Activated CD4-positive, alpha-beta T cell treated with anti-CD3 and anti-CD28 coated beads for 1 hour (primary cell): ENCODE measurements around the gene STK39.
"Not testable (repeated sequence)": the region's sequence is repeated elsewhere in the genome, so short reads cannot be mapped to it uniquely, and the experiment has no call there.

Experiments
- DNase-seq: peaks from one replicate; pipeline ENCODE4 v3.0.0-alpha.2; 2020

The STK39 gene

DNA sequence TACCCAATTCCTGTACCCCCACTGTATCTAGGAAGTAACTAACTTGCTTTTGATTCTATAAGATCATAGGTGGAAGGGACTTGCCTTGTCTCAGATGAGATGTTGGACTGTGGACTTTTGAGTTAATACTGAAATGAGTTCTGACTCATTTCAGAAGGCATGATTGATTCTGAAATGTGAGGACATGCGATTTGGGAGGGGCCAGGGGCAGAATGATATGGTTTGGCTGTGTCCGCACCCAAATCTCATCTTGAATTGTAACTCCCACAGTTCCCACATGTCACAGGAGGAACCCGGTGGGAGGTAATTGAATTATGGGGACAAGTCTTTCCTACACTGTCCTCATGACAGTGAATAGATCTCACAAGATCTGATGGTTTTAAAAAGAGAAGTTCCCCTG, 165.9 kb downstream of the STK39 start:
- DNase-seq: not testable (repeated sequence)

DNA sequence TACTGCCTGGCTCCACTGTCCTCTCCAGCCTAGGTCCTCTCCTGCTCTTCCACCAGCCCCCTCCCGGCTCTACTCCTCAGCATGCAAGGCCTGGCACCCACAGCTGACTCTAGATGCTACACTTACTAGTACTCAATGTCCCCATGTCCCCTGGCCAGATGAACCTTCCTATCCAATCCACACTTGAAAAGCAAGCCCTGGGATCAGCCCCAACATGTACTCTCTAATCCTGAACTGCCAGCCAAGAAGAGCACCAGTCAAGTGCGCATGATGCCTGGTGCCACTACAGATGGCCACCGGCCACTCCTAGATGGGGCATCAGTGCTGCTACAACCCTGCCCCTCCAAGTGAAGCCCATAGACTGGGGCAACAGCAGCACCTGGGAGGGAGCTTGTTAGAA, 168.2 kb downstream of the STK39 start:
- no peak for DNase-seq

DNA sequence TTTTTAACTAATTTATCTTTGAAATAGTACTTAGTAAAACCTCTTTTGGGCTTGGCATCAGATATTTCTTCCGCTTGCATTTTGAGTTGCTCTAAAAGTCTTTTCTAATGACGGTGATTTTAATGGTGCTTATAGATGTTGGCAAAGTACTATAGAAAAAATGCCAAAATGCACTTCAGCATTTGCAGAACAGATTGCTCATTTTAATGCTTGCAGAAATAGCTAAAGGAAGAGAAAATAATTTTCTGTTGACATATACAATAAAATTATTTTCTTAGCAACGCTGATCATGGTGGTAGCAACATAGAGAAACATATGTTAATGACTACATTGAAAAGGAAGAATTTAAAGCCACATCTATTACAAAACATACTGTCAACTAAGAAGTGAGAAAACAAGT, 170.7 kb downstream of the STK39 start:
- DNase-seq: no peak

DNA sequence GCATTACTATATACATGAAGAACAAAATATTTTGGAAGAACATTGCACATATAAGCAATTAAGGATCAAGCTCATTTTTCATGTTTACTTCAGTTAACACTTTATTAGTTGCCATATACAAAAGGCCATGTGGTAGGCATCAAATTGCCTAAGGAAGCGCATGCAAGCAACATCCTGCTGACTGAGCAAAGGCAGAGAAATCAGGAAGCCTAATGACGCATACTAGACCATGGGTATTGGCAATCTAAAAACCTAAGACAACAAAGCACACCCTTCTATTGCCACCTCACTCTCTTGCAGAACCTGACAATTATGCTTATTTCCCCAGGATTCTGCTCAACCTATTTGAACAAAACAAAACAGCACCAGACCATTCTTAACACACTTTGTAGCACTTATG, 171.9 kb downstream of the STK39 start:
- DNase-seq: no peak

DNA sequence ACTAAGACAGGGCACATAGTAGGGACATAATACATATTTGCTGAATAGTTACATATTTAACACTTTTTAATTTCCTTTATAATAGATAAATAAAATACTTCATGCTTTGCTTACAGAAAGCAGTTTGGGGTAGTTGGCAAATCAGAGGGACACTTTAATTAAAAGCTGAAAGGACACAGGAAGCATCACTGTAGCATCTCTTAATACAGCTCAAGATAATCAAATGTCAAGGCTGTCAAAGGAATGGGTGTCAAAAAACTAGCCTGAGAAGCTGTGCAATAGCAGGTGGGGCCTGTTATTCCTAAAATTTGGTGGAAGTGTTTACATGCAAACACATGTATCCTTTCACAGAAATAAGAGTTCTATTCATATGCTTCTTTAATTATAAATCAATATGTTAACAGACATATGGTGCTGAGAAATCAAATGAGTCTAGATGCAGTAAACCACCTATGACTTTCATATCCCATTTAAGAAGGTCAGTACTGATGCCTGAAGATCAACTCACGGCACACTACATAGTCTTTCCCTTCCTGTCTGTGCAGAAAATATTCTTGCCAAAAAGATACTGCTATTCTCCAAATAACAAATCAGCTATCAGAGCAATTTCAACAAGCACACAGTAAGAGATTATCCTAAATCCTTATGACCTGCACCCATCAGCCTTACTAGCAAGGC, 174.6 kb downstream of the STK39 start:
- DNase-seq: no peak

DNA sequence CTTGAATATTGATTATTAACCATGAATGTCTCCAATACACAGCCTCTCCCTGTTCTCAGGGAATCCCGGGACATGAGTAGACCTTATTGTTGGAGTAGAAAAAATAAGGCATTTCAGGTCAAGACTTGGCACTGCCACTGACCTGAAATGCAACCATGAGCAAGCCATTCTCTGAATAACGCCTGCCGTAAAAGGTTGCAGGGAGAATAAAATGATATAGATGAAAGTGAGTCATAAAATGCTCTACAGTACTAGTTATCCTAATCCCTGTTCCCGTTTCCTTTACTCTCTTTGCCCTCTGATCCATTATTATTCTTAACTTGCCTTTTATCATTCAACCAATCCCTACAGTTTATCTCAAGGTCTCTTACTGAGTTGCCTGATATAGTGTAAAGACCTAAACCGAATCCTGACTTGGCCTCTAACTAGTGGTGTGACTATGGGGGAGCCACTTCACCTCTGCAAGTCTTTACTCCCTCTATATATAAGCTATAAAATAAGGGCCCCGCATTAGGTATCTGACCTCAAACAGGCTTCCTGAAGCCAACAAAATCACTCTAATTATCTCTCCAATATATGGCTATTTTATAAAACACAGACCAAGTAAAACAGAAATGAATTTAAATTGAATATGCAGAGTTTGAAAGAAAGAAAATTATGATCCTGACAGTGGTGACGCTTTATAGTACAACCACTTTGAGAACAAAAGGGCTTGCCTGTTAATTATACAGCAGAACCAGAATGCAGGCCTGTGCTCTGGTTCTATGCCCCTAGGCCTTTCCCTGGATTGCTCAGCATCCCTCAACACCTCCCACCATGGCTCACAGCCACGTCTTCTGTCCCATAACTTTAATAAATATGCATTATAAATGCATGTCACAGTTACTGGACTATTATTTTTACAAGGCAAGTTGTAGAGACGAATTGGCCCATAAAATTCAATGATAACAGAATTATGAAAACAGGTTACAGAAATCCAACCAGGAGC, 183.1 kb downstream of the STK39 start:
- no peak for DNase-seq

DNA sequence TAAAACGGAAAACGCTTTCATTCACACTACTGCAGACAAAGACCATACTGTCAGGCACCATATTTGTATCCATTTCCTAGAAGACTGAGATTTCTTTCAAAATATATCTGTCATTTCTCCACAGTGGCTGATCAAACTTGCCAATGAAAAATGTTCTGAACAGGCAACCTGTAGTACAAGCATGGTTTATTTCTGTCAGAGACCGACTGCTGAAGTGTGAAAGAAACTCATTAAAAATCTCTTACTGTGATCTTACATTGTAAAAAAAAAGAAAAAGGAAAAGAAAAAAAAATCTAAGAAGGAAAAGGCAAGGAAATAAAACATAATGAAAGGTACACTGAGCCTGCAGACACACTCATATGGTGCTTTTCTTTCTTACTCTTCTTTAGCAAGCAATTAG, 184.5 kb downstream of the STK39 start:
- DNase-seq: no peak

DNA sequence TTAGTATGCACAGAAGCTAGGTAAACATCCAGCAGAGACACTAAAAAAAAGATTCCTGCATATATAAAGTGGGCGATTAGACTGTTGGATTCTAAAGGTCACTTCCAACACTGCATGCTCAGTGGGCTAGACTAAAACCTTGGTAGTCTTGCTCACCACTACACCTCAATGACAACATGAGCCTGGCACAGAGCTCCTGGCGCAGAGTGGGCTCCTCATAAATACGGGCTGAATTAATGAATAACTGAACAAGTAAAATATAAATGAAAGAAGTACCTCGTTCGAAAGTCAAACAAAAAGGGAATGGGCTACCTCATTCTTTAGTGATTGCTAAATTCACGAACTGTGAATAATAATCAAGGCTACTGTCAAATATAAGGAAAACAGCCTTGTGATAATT, 185.3 kb downstream of the STK39 start:
- DNase-seq: no peak

DNA sequence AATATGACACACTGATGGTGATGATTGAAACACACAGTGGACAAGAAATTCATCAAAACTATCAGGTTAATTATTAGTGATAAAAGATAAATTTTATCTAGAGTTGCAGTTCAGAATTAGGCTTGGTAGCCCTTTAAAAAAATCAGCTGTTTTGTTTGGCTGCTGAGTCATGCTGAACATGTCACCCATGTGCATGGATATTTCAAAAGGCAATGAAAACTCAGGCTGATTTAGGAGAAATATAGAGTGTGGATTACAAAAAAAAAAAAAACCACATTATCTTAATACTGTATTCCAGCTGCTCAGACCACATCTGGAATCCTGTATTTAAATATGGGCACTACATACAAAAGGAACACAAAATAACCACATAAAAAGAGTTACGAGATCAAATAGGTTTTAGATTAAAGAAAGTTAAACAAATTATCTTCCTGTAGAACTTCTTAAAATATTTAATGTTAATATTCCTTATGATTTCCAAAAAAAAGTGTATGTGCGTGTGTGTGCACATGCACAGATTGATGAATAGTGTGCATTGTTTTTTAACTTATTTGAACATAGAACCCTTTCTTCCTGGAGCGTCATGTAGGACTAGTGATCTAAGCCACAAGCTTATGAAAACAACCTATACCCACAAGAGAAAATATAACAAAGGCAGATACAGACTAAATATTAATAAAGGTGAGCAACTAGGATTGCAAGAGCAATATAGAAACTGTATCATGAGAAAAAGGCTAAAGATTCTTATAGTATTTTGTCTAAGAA, 186.2 kb downstream of the STK39 start:
- DNase-seq: no peak

DNA sequence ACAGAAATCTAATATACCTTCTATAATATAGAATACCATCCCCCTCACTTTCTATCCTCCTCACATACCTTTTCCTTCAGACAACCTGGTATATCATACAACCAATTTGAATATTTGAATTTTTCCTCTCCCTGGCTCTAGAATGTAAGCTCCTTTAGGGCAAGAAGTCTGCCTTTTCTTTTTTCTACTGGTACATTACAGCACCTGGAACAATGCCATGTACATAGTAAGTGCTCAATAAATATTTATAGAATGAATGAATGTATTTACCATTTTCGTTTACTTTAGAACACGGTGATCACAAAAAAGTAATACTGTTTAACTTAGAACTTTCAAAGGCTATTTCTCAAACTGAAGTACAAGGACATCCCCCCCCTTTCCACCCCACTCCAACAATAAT, 187.6 kb downstream of the STK39 start:
- no peak for DNase-seq

DNA sequence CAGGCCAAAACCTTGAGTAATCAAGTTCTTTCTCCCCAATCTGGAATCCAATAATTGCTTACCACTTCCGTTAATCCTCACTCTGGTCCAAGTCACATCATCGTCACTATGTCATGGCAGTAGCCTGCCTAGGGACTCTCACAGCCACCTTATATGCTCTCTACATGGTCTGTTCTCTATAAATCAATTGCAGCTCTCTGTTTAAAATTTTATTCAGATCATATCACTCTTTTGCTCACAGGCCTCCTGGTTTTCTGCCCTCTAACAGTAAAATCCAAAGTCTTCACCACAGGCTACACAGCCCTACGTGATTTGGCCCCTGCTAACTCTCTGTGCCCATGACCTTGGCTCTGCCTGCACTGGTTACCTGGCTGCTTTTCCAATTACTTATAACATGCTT, 188.7 kb downstream of the STK39 start:
- DNase-seq: no peak

DNA sequence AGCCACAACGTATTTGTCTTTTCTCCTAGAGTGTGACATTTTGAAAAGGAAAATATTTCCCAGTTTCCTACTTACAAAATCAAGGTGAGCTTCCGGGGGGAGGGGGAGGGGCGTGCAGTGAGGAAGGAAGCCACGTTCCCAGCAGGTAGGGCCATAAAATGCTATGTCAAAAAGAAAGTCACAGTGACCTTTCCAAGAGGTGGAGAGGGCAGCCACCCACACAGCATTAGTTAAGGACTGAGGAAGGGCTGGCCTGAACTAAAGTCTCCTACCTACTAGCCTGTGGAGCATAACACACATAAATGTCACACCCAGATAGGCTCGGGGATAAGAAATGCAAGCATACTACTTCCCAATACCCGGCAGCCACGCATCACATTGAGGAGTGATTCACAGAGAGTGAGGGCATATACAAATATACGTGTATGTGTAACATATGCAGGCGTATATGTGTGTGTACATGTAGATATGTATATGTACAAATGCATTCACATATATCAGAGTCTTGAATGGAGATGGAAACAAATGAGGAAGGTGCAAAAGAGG, 191.1 kb downstream of the STK39 start:
- no peak for DNase-seq

DNA sequence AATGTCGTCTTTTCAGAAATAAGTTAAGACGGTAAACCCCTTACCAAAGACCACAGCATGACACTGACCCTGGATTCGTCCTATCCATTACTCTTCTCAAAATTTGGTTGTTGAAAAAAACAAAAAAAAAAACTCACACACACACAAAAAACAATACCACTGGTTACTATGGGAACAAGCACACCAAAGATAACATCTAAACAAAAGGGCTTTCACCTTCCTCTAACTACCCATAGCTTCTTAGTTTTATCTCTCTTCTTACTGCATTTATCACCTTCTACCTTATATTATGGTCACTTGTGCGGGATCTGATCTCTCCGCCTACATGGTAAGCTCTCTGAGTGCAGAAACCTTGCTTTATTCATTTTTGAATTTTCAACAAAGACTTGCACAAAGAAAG, 192.7 kb downstream of the STK39 start:
- no peak for DNase-seq

DNA sequence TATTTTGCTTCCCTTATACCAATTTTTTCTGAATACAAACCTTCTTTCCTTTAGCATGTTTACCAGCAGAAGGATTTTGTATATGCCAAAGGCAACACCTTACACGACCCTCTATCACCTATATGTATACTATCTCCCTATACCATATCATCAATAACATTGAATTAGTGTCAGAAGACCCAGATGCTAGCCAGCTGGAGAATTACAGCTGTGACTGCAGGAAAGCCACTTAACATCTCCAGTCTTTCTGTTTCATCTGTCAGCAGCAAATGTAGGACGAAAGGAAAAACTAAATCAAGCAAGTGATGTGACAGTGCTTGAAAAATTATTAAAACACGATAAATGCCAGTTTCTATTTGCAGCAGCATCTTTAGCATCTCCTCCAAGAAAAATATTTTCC, 193.7 kb downstream of the STK39 start:
- DNase-seq: no peak

DNA sequence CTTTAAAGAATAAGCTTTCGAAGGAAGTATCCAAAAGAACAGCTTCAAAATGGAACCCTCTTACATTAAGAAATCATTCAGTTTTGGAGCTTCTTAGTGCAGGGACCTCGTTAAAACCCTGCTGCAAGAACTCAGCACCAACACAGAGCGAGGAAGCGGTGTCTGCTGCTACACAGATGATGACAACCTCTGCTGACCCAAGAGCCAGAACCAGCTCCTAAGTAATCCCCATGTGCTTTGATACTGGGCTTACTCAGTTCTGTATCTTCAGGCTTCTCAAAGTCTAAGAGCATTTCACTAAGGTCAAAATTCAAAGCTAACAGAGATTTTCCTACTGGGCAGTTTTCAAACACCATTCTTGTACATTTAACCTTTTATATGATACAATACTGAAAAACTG, 194.6 kb downstream of the STK39 start:
- no peak for DNase-seq

DNA sequence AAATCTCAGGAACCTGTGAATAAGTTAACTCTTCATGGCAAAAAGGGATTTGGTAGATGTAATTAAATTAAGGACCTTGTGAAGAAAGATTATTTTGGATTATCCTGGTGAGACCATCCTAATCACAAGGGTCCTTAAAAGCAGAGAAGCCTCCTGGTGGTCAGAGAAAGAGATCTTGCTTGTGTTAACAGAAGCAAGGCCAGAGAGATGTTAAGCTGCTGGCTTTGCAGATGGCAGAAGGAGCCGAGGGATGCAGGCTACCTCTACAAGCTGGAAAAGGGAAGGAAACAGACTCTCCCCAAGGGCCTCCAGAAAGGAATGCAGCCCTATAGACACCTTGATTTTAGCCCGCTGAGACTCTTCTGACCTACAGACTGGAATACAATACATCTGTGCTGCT, 197.0 kb downstream of the STK39 start:
- no peak for DNase-seq

DNA sequence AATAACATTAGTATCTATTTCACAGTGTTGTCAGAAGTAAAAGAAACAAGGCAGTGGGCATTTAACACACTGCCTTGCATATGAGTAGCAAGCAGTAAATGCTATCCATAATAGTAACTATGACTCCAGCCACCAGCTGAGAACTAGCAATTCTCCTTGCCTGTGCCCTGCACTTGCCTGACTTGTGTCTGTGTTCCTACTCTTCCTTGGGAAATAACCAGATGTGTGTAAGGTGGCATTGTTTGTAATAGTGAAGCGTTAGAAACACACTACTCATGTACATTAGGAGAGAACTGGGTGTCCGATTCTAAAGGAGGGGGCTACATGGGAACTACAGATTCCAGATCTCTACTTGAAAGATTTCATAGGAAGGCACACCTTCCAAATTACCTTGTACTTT, 197.8 kb downstream of the STK39 start:
- DNase-seq: no peak

DNA sequence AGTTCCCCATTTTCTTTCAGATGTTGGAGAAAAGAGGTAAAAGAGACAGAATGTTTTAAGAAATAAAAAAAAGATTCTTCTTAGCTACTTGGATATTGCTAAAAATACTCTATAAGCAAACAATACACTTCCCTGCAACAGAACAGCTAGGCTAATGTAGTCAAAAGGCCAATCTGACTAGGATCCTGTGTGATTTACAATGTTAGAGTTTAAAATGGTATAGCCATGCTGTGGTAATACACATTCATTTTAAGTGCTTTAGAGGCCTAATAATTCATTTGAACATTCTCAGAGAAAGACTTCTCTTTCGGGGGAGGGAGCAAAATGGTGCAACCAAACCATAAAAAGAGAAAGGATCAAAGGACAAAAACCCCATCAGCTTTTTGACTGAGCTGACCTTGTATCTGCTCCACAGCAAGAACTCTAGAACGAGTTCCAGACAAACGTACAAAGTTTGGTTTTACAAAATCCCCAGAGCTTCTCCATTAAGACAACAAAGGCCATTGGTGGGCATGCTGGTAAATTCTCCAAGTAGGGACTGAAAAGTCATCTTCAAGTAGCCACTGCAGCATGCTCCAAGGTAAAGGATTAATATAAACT, 200.2 kb downstream of the STK39 start:
- no peak for DNase-seq

DNA sequence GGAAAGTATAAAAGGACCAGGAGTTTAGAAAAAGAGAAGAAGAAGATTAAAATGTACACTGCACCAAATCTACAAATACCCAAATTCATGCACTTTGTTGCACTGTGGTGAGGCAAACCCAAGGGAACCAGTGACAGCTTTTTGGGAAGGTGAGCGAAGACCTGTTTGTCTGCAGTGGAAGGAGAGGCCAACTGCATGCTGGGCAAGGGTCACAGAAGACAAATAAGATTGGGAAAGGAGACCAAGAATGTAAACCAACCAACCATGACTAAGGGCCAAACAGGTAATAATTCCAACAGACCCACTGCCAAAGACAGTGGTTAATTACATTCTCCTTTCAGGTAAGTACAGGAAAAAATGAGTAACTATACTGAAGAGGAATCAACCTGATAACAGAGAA, 202.8 kb downstream of the STK39 start:
- no peak for DNase-seq

DNA sequence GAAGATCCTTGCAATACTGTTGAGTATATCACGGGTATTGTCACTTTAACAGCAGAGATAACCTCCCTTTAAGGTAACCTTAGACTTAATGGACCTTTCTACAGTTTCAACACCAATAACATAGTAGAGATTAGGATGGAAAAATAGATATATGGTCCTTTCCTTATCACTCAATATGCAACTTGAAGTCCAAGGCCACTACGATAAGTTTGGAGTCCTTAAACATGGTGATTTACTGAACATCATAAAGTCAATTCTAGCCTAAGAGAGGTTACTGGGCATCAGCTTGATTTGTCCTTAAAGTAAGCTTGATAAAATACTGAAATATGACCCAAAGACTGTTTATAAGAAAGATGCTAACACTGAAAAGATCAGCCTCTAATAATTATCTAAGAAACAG, 203.2 kb downstream of the STK39 start:
- DNase-seq: no peak

DNA sequence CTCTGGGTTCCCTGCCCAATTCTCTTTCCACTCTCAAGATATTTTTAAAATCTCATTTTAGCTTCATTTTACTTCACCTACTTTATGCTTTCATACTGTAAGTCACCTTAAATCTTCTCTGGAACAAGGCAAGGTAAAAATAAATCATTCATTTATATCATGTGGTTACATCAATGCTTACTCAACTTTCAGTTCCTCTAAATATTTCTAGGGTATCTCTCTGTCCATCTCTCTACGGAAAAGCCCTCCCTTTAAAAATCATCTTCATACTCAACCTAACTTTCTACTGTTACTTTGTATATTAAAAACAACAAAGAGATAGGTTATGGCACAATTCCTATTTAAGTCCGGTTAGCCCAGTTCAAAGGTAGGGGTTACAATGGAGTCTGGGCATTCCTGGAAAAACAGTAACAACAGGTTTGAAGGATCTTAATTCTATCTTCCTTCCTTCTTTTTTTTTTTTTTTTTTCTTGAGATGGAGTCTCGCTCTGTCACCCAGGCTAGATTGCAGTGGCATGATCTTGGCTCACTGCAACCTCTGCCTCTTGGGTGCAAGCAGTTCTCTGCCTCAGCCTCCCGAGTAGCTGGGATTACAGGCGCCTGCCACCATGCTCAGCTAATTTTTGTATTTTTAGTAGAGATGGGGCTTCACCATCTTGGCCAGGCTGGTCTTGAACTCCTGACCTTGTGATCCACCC, 205.1 kb downstream of the STK39 start:
- DNase-seq: not testable (repeated sequence)

DNA sequence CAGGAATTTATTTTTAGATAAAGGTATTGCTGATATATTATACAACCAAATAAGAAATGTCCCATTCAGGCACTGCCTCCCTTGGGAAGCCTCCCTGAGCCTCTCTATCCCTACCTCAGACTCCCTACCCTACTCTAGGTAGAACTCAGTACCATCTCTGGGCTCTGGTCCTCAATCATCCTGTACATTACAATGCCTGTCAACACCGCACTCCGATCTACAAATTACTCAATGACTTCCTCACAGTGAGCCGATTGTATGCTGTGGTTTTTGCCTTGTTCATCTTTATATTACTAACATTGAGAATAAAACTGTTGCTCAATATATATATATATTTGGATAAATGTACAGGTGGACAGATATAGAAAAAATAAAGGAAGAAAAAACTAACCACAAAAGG, 207.5 kb downstream of the STK39 start:
- DNase-seq: no peak
